Left lung (tissue), 10 donors: ENCODE data around the gene LY86. TPM values are rescaled to one million over a fixed set of nuclear protein-coding genes. Genes with fewer than 3 reads are reported as not detected.
A peak's percentile ranks its signal among the peaks of the same experiment; 100 is the strongest.

Experiments used
- ATAC-seq: fragments of 200-7000 bp; cut with Tn5 transposase; one replicate; pipeline ENCODE4 v1.9.1; 2020; ENCODE audit warnings: moderate library complexity
- DNase-seq, 4 donors: peaks; one replicate each; pipeline ENCODE4 v3.0.0-alpha.2; 2013 to 2020
- H3K27ac ChIP-seq, 2 donors: fragments of 200-600 bp; sonication (generic) in 1 of 2; one replicate each; pipeline versions ENCODE4 v1.5.0 to v1.8.0; 2020 to 2021
- H3K27me3 ChIP-seq, 2 donors: fragments of 200-600 bp; sonication (generic) in 1 of 2; one replicate each; pipeline versions ENCODE4 v1.5.0 to v1.8.0; 2020 to 2021
- H3K36me3 ChIP-seq, 2 donors: fragments of 200-600 bp; sonication (generic) in 1 of 2; one replicate each; pipeline versions ENCODE4 v1.5.0 to v1.8.0; 2020 to 2021
- H3K4me1 ChIP-seq, 2 donors: fragments of 200-600 bp; one replicate each; pipeline ENCODE4 v1.8.0; 2021
- H3K4me3 ChIP-seq, 2 donors: fragments of 200-600 bp; sonication (generic) in 1 of 2; one replicate each; pipeline versions ENCODE4 v1.5.0 to v1.8.0; 2020 to 2021; ENCODE audit warnings: mild to moderate bottlenecking in 1 of 2
- H3K9me3 ChIP-seq, 2 donors: fragments of 200-600 bp; sonication (generic) in 1 of 2; one replicate each; pipeline versions ENCODE4 v1.5.0 to v1.8.0; 2020 to 2021
- CTCF ChIP-seq, 2 donors: fragments of 200-600 bp; sonication (generic) in 1 of 2; IDR thresholded peaks; one replicate each; pipeline versions ENCODE4 v1.5.0 to v1.8.0; 2021; ENCODE audit warnings: antibody characterized with exemption in 2 of 2
- intact Hi-C, 2 donors: fragments of 100-400 bp; cut with DNase I; formaldehyde crosslinking; loops; one replicate each; pipeline versions ENCODE4 v1.11.2 to v1.14.2; 2022
- polyA plus RNA-seq, 6 donors: library from polyadenylated mRNA; unstranded; fragments of 120-200 nt; gene quantifications; one replicate each; pipeline ENCODE4 v1.2.1, GENCODE V29; 2013; ENCODE audit not compliant: insufficient read length in 6 of 6
- total RNA-seq, 2 donors: library from RNA; stranded (reverse); fragmentation: NEBNext Ultra II Directional; extraction: Animal tissue kit (Norgen Biotek cat#: 25700); gene quantifications; one replicate each; pipeline ENCODE4 v1.2.1, GENCODE V29; 2021
- donor health status: DM: no; HTN: yes; CAD: no.
- donor health status: DM: no; HTN: no; CAD: no.

Gene LY86
- total and polyA plus RNA-seq, 8 donors: 1.4 to 11.1 (median 2.2) TPM

DNA sequence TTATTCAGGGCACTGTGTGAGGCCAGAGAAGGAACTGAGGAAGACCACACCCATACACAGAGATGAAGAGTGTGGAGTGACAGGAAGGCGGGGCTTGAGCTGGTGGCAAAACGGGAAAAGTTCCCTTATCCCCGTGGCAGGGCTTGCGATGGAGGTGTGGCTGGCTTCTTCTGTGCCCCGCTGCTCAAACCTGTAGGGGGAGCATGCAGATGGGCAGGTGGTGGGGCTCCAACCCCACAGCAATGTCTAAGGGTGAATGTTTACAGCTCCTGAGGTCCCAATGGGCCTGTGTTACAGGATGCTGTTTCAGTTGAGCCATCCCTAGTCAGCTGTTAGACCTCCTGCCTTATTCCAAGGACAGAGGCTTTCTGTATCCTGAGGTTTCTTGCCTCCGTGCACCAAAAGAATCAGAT is 105.9 kb downstream of the LY86 start:
- H3K36me3 ChIP-seq: no peaks in the 10 kb centered on the region
- H3K27me3 ChIP-seq: no peaks in the 10 kb centered on the region
- H3K4me3 ChIP-seq: no peak overlapping the region
- peak; percentile 70 for ATAC-seq
- H3K27ac ChIP-seq: peak overlapping the region; percentile 62 to 88
- intact Hi-C loops: no loop called here
- peaks cover 35 to 54% of the 10 kb centered on the region in 2 donors for H3K4me1 ChIP-seq
- DNase-seq: peak in 1 of 4 donors; percentile 61
- TF ChIP-seq CTCF (IDR thresholded peaks at IDR 0.05): no peak
- H3K9me3 ChIP-seq: peaks cover 0 to 3% of the 10 kb centered on the region in 2 donors

GRCh38 chr6:6694825-6695624 is 106.5 kb downstream of the LY86 start:
- Histone ChIP-seq H3K36me3 (no peaks in the 10 kb centered on the region), H3K4me1 (peaks cover 36 to 54% of the 10 kb centered on the region in 2 donors), H3K27me3 (no peaks in the 10 kb centered on the region), H3K4me3 (peak overlapping the region in 1 of 2 donors; percentile 0), H3K27ac (peak overlapping the region; percentile 62 to 88), H3K9me3 (peaks cover 0 to 3% of the 10 kb centered on the region in 2 donors)
- ATAC-seq (peak; percentile 85), DNase-seq (peak in 2 of 4 donors; percentile 47 to 62)
- intact Hi-C loops: no loop called here
- TF ChIP-seq CTCF (IDR thresholded peaks at IDR 0.05): no peak

DNA sequence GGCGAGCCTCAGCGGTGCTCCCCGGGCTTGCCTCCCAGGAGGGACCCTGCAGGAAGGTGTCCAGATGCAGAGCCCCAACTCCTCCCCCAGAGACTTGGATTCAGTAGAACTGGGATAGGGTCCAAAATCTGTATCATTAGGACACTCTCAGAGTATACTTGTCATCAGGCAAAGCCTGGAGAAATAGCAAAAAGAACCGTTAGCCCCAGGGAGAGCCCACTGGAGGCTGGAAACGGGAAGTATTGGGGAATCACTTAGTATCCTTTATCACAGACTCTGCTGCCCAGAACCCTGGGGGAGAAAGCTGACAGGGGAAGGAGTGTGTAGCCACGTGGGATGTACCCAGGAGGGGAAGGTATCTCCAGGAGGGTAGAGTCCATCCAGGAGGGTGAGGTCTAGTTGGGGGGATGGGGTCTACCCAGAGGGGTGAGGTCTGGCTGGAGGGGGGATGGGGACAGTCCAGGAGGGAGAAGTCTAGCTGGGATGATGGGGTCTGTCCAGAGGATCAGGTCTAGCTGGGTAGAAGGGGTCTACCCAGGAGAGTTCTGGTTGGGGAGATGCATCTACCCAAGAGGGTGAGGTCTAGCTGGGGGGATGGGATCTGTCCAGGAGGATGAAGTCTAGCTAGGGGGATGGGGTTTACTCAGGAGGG is 107.2 kb downstream of the LY86 start:
- H3K4me1 ChIP-seq: peaks cover 36 to 60% of the 10 kb centered on the region in 2 donors
- H3K36me3 ChIP-seq: no peaks in the 10 kb centered on the region
- H3K4me3 ChIP-seq: no peak overlapping the region
- no peak for ATAC-seq
- H3K9me3 ChIP-seq: peaks cover 0 to 3% of the 10 kb centered on the region in 2 donors
- intact Hi-C loops: no loop called here
- H3K27ac ChIP-seq: peak overlapping the region; percentile 62 to 88
- no peak for TF ChIP-seq CTCF (IDR thresholded peaks at IDR 0.05)
- no peaks in the 10 kb centered on the region for H3K27me3 ChIP-seq
- DNase-seq: peak in 1 of 4 donors; percentile 63

DNA sequence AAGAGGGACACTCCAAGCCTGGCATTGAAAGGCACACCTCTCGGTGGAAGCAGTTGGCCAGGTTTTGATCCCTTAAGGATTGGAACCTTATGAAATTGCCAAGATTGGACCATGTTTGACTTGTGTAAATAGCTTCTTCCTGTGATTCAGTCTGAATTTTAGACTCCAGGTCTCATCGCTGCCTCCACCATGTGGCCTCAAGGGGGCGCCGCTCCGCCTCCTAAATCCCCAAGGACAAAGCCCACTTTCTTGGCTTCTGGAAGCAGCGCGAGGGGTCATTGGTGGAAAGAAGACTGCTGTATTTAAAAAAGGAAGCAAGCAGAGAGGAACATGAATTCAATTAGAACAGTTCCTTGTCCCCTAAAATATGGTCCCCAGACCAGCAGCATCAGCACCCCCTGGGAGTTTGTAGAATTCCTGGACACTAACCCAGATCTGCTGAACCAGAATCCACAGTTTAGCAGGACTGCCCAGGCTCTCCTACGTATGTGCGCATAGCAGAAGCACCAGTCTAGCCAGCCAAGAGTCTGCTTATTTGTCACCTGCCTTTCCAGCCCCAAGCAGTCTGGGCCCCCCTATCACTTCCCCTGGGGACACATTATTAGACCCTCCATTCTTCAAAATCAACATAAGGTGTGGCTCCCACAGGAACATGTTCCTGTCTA is 108.5 kb downstream of the LY86 start:
- peak in 3 of 4 donors; percentile 63 to 88 (median 83) for DNase-seq
- Histone ChIP-seq H3K27ac (peak overlapping the region; percentile 39 to 88), H3K9me3 (no peaks in the 10 kb centered on the region), H3K27me3 (no peaks in the 10 kb centered on the region), H3K4me1 (peaks cover 36 to 72% of the 10 kb centered on the region in 2 donors), H3K4me3 (no peak overlapping the region), H3K36me3 (no peaks in the 10 kb centered on the region)
- intact Hi-C loops: no loop called here
- peak; percentile 67 to 77 for TF ChIP-seq CTCF (IDR thresholded peaks at IDR 0.05)
- peak; percentile 31 for ATAC-seq

DNA sequence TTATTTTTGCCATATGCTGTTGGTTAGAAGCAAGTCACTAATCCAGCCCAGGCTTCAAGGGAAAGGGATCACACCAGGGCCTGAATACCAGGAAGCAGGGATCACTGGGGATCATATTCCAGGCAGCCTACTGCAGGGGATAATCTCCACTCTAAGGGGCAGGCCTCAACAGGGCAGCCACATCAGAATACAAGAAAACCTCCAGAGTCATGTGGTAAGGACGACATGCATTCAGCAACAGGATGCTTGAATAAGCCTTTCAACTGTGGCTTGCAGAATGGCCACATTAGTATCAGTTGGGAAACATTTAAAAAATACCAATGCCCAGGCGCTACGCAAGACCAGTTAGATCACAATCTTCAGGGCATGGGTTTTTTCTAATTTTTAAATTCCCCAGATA is 109.1 kb downstream of the LY86 start:
- no peak overlapping the region for H3K4me3 ChIP-seq
- TF ChIP-seq CTCF (IDR thresholded peaks at IDR 0.05): no peak
- no peaks in the 10 kb centered on the region for H3K27me3 ChIP-seq
- ATAC-seq (no peak), DNase-seq (no peak)
- H3K9me3 ChIP-seq: no peaks in the 10 kb centered on the region
- peak overlapping the region in 1 of 2 donors; percentile 88 for H3K27ac ChIP-seq
- peaks cover 36 to 72% of the 10 kb centered on the region in 2 donors for H3K4me1 ChIP-seq
- intact Hi-C loops: no loop called here
- no peaks in the 10 kb centered on the region for H3K36me3 ChIP-seq
